ENCODE results near the gene TRIAP1.

TRIAP1 gene

GRCh38 chr12:120473807-120474615, 27.8 kb upstream of the TRIAP1 start:
- ATAC-seq (no peak), DNase-seq (no peak)
- Mint-ChIP-seq H3K4me1 (peaks cover 39% of the 10 kb centered on the region), H3K9me3 (no peaks in the 10 kb centered on the region), H3K27me3 (no peaks in the 10 kb centered on the region), H3K4me3 (no peak overlapping the region), H3K27ac (no peak overlapping the region)

DNA sequence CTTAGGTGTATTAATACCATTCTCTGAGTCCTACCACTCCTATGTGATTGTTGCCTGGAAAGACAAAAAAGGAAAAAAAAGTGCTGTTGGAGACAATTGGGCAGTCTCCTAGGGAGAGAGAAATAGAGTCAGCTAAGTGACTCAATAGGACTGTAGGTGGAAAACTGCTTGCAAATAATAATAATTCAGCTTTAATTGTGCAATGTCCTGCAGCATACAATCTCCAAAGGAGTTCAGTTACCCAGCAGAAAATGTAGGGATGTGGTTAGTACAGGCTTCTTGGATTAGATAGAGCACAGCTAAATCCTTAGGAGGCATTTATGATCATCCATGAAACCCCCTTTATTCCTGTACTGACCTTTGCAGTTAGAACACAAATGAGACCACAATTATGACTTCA, 26.3 kb upstream of the TRIAP1 start:
- Mint-ChIP-seq H3K27me3 (no peaks in the 10 kb centered on the region), H3K4me3 (no peak overlapping the region), H3K4me1 (peaks cover 49% of the 10 kb centered on the region), H3K27ac (peak overlapping the region in 1 of 2 donors; percentile 12), H3K9me3 (no peaks in the 10 kb centered on the region)
- no peak for DNase-seq
- ATAC-seq, result no peak

DNA sequence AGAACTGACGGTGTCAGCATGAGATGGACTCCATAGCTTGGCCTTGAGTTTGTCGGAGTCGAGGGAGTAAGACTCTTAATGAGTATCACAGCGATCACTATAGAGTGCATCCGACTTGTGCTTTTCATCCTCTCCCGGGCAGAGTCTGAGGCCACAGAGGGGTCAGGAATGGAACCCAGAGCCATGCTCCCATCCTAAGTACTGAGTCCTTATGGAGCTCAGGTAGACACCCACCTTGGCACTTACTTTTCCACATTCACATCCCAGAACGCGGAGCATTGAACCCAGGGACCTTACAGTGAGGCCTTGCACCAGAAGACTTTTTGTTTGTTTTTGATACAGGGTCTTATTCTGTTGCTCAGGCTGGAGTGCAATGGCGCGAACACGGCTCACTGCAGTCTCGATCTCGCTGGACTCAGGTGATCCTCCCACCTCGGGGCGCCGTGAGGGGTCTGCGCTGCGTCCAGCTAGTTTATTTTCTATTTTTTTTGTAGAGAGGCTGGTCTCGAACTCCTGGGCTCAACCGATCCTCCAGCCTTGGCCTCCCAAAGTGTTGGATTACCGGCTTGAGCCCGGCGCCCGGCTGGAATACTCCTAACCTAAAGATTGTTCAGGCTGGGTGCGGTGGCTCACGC, 24.1 kb upstream of the TRIAP1 start:
- no peak for DNase-seq
- H3K4me3 Mint-ChIP-seq, result peak overlapping the region; percentile 93 to 98
- peak; percentile 52 for ATAC-seq
- H3K27me3 Mint-ChIP-seq, result no peaks in the 10 kb centered on the region
- peak overlapping the region; percentile 97 to 98 for H3K27ac Mint-ChIP-seq
- H3K4me1 Mint-ChIP-seq, result peaks cover 71% of the 10 kb centered on the region
- no peaks in the 10 kb centered on the region for H3K9me3 Mint-ChIP-seq

GRCh38 chr12:120469450-120470149, 23.4 kb upstream of the TRIAP1 start, which contains the start of gene SRSF9:
Gene SRSF9 (minus strand): TSS chr12:120469748. CDS start chr12:120469609, 139 bp downstream.
- DNase-seq (peak; percentile 98), ATAC-seq (peak; percentile 96)
- H3K9me3 Mint-ChIP-seq, result no peaks in the 10 kb centered on the region
- peak within 1 kb of the TSS; percentile 97 to 98 for H3K27ac Mint-ChIP-seq
- peak within 1 kb of the TSS; percentile 93 to 98 for H3K4me3 Mint-ChIP-seq
- H3K4me1 Mint-ChIP-seq, result peaks cover 71% of the 10 kb centered on the region
- H3K27me3 Mint-ChIP-seq, result no peaks in the 10 kb centered on the region

DNA sequence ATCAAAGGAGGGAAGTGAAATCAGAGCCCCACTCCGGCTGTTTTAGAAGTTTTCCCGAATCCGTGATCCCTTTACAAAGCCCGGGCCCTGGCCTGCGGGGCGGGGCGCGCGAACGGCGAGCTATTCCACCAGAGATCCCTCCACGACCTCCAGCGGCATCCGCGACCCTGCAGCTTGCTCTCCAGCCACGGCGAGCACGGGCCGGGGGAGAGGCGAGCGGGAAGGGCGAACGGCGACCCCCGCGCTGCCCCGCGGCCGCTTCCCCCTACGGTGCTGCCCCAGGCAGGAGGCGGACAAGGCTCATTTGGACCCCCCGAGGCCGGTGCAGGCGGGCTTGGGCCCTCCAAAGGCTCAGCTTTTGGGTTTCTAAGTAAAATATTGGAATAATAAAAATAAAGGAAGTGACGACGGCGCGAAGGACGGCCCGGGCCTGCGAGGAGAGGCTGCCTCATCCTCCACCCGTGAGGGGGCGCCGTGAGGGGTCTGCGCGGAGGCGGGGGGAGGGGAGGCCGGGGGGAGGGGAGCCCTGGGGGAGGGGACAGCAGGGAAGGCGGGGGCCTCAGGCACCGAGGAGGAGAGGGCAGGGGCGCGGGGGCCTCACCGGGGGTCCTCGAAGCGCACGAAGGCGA, 22.8 kb upstream of the TRIAP1 start:
- DNase-seq (peak in 1 of 2 donors; percentile 65), ATAC-seq (peak; percentile 56)
- no peaks in the 10 kb centered on the region for H3K27me3 Mint-ChIP-seq
- H3K4me3 Mint-ChIP-seq, result peak overlapping the region; percentile 93 to 98
- H3K27ac Mint-ChIP-seq, result peak overlapping the region; percentile 96
- H3K9me3 Mint-ChIP-seq, result no peaks in the 10 kb centered on the region
- H3K4me1 Mint-ChIP-seq, result peaks cover 70% of the 10 kb centered on the region

DNA sequence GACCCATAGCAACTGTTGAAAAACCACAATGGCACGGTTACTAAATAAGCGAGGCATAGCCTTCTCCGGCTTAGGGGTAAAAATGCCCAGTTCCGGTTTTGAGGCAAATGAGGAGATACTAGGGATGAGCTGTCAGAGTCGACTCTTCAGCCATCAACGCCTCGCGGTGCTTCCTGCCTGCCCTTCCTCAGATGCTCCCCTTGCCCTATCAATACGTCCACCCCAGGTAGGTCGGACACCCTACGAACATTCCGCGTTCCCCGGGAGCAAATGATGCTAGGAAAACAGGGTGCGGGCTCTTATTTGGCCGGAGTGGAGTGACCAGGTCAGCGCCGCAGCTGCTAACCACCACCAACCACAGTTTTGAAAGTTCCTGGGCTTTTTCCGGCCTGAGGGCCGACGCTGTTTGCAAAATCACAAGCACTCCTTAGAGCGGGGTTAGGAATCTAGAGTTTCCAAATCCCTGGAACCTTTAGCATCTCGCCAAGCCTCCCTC, 22.2 kb upstream of the TRIAP1 start:
- ATAC-seq (no peak), DNase-seq (peak in 1 of 2 donors; percentile 40)
- H3K27me3 Mint-ChIP-seq, result no peaks in the 10 kb centered on the region
- H3K4me3 Mint-ChIP-seq, result peak overlapping the region; percentile 93 to 98
- H3K9me3 Mint-ChIP-seq, result no peaks in the 10 kb centered on the region
- peaks cover 65% of the 10 kb centered on the region for H3K4me1 Mint-ChIP-seq
- H3K27ac Mint-ChIP-seq, result peak overlapping the region; percentile 88 to 96

DNA sequence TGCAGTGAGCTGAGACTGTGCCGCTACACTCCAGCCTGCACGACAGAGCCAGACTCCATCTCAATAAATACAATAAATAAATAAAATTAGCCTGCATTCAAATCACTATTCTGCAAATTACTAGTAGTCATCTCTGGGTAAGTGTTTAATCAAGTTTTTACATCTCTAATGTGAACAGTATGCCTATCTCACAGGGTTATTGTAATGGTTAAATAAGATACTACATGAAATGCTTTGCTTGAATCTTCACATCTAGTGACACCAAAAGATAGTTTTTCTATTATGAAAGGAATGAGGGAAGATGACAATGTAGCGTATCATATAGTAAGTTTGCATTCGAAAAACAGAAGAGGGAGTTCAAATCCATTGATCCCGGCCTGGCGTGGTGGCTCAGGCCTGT, 21.3 kb upstream of the TRIAP1 start:
- no peaks in the 10 kb centered on the region for H3K27me3 Mint-ChIP-seq
- peaks cover 64% of the 10 kb centered on the region for H3K4me1 Mint-ChIP-seq
- H3K9me3 Mint-ChIP-seq, result no peaks in the 10 kb centered on the region
- H3K4me3 Mint-ChIP-seq, result peak overlapping the region; percentile 93 to 98
- H3K27ac Mint-ChIP-seq, result peak overlapping the region; percentile 87 to 90
- DNase-seq, result no peak
- ATAC-seq, result no peak

- no peak for ATAC-seq
- H3K27ac Mint-ChIP-seq, result no peak overlapping the region
Measured at GRCh38 chr12:120466560-120467315, 20.6 kb upstream of the TRIAP1 start.

DNA sequence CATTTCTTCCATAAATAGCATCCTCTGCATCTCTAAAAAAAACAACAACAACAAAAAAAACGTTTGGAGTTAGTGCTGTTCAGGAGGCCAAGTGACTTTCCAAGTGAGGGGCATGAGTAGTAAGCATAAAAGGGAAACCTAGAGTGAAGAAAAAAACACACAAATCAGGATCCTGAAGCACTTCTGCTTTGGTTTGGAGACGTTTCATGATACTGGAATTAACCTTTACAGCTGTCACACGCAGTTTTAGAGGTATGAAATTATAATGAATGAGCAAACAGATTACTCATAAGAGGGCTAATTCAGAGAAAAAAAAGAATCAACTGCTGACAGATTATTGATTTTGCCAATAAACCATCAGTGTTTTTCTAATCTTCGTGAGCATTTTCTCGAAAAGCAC, 19.6 kb upstream of the TRIAP1 start:
- Mint-ChIP-seq H3K27me3 (no peaks in the 10 kb centered on the region), H3K4me3 (peak overlapping the region in 1 of 2 donors; percentile 9), H3K9me3 (no peaks in the 10 kb centered on the region), H3K27ac (peak overlapping the region in 1 of 2 donors; percentile 19), H3K4me1 (peaks cover 51% of the 10 kb centered on the region)
- DNase-seq (no peak), ATAC-seq (no peak)

More at GRCh38 chr12:120466560-120467315, 20.6 kb upstream of the TRIAP1 start:
- Mint-ChIP-seq H3K27me3 (no peaks in the 10 kb centered on the region), H3K9me3 (no peaks in the 10 kb centered on the region), H3K4me1 (peaks cover 59% of the 10 kb centered on the region), H3K4me3 (peak overlapping the region; percentile 24 to 32)
- DNase-seq, result peak; percentile 39 to 55

GRCh38 chr12:120463712-120464111, 17.5 kb upstream of the TRIAP1 start:
- ATAC-seq (no peak), DNase-seq (no peak)
- no peak overlapping the region for H3K4me3 Mint-ChIP-seq
- H3K27me3 Mint-ChIP-seq, result no peaks in the 10 kb centered on the region
- H3K9me3 Mint-ChIP-seq, result no peaks in the 10 kb centered on the region
- H3K27ac Mint-ChIP-seq, result no peak overlapping the region
- H3K4me1 Mint-ChIP-seq, result peaks cover 39% of the 10 kb centered on the region

DNA sequence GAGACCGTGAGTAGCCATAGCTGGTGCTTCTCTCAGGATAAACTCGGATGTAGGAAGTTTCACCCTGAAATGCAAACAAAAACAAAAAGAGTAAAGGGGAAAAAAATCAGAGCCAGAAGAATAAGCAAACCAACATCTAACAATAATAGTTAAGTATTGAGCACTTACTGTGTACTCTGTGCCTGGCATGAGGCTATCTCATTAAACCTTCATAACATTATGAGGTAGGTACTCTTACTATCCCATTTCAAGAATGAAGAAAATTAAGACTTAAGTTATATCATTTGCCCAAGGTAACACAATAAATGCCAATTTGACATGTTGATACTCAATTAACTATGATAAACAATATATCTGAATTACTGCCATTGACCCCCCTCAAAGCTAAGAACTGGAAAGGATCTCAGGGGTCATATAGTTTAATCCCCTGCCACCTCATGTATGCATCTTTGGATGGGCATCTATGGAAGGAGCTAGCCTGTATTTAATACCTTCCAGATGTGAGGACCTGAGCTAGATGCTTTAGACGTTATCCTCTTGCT, 16.0 kb upstream of the TRIAP1 start:
- ATAC-seq, result no peak
- no peak for DNase-seq
- no peaks in the 10 kb centered on the region for H3K9me3 Mint-ChIP-seq
- no peak overlapping the region for H3K4me3 Mint-ChIP-seq
- peaks cover 25% of the 10 kb centered on the region for H3K4me1 Mint-ChIP-seq
- peak overlapping the region in 1 of 2 donors; percentile 48 for H3K27ac Mint-ChIP-seq
- no peaks in the 10 kb centered on the region for H3K27me3 Mint-ChIP-seq

DNA sequence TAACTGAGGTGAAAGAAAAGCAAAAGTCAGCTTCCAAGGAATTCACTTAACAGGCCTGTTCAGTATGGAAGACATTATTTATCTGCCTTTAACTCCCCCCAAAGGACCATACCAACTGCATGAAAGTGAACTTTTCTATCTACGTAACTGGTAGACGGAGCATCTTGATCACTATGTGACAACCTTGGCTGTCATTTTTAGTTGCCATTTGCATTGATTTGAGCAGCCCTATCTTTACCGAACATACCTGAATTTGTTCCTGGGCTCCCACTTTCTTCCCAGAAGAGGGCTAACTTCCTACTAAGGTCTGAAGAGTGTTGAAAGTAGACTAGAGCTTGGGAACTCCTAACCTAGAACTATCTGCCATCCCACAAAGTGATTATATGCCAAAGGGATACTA, 14.0 kb upstream of the TRIAP1 start:
- H3K27me3 Mint-ChIP-seq, result no peaks in the 10 kb centered on the region
- H3K27ac Mint-ChIP-seq, result no peak overlapping the region
- peaks cover 6% of the 10 kb centered on the region for H3K4me1 Mint-ChIP-seq
- no peak for ATAC-seq
- DNase-seq, result no peak
- no peak overlapping the region for H3K4me3 Mint-ChIP-seq
- no peaks in the 10 kb centered on the region for H3K9me3 Mint-ChIP-seq

- no peaks in the 10 kb centered on the region for H3K9me3 Mint-ChIP-seq
- peak overlapping the region in 1 of 2 donors; percentile 12 for H3K27ac Mint-ChIP-seq
- ATAC-seq, result peak; percentile 56
- DNase-seq, result no peak
- no peaks in the 10 kb centered on the region for H3K27me3 Mint-ChIP-seq
- H3K4me3 Mint-ChIP-seq, result no peak overlapping the region
- H3K4me1 Mint-ChIP-seq, result no peaks in the 10 kb centered on the region
Measured at GRCh38 chr12:120457133-120457532, 10.9 kb upstream of the TRIAP1 start.

DNA sequence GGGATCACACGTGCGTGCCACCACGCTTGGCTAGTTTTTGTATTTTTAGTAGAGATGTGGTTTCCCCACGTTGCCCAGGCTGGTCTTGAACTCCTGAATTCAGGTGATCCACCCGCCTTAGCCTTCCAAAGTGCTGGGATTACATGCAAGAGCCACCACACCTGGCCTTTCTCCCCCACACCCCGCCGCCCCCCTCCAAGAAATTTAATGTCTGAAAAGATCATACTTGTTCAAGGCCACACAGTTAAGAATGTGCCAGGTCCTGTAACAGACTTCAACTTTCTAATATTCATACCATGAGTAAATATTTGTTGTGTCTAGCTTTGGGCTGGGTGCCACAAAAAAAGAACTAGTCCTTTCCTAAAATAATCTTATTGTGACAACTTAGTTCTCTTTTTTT, 9.1 kb upstream of the TRIAP1 start:
- H3K27ac Mint-ChIP-seq, result no peak overlapping the region
- ATAC-seq (no peak), DNase-seq (no peak)
- no peaks in the 10 kb centered on the region for H3K4me1 Mint-ChIP-seq
- no peak overlapping the region for H3K4me3 Mint-ChIP-seq
- no peaks in the 10 kb centered on the region for H3K9me3 Mint-ChIP-seq
- H3K27me3 Mint-ChIP-seq, result no peaks in the 10 kb centered on the region

Measured in stimulated activated naive CD8-positive, alpha-beta T cell treated with anti-CD3 and anti-CD28 coated beads, Interleukin-15, amount 100 ng/mL, for 72 hours (primary cell).